NCI-H82 (cell line): ENCODE measurements around the gene WARS2.

ENCODE experiments used
- DNase-seq: peaks from one replicate; lab custom pipeline; 2025; lab: John Stamatoyannopoulos, UW

Gene WARS2

GRCh38 chr1:119083479-119083878, 57.0 kb downstream of the WARS2 start:
- DNase-seq = no peak

- DNase-seq = no peak
Measured at GRCh38 chr1:119081700-119082099, 58.8 kb downstream of the WARS2 start.

- DNase-seq = no peak
Measured at GRCh38 chr1:119081267-119081666, 59.2 kb downstream of the WARS2 start.

- DNase-seq = no peak
Measured at GRCh38 chr1:119080586-119080985, 59.9 kb downstream of the WARS2 start.

GRCh38 chr1:119079881-119080280, 60.6 kb downstream of the WARS2 start:
- DNase-seq = no peak

- DNase-seq = no peak
Measured at GRCh38 chr1:119075614-119076013, 64.8 kb downstream of the WARS2 start.

GRCh38 chr1:119071321-119071720, 69.1 kb downstream of the WARS2 start:
- no peak for DNase-seq

GRCh38 chr1:119069682-119070081, 70.8 kb downstream of the WARS2 start:
- no peak for DNase-seq

GRCh38 chr1:119068427-119068826, 72.0 kb downstream of the WARS2 start:
- DNase-seq = no peak

GRCh38 chr1:119061700-119062099, 78.8 kb downstream of the WARS2 start:
- no peak for DNase-seq

GRCh38 chr1:119055568-119055967, 84.9 kb downstream of the WARS2 start:
- no peak for DNase-seq

GRCh38 chr1:119053917-119054316, 86.5 kb downstream of the WARS2 start:
- DNase-seq = no peak

- DNase-seq = no peak
Measured at GRCh38 chr1:119052267-119052666, 88.2 kb downstream of the WARS2 start.

GRCh38 chr1:119048624-119049404, 91.6 kb downstream of the WARS2 start:
- no peak for DNase-seq

- DNase-seq = no peak
Measured at GRCh38 chr1:119046785-119047438, 93.5 kb downstream of the WARS2 start.

GRCh38 chr1:119046429-119046784, 94.0 kb downstream of the WARS2 start:
- no peak for DNase-seq

- DNase-seq = no peak
Measured at GRCh38 chr1:119045096-119045746, 95.2 kb downstream of the WARS2 start.

GRCh38 chr1:119040906-119041305, 99.5 kb downstream of the WARS2 start:
- DNase-seq = no peak

- no peak for DNase-seq
Measured at GRCh38 chr1:119040489-119040888, 100.0 kb downstream of the WARS2 start.

GRCh38 chr1:119038363-119038762, 102.1 kb downstream of the WARS2 start:
- DNase-seq = no peak

GRCh38 chr1:119034359-119034758, 106.1 kb downstream of the WARS2 start:
- no peak for DNase-seq

GRCh38 chr1:119032986-119033385, 107.5 kb downstream of the WARS2 start:
- DNase-seq = no peak

GRCh38 chr1:119027759-119028158, 112.7 kb downstream of the WARS2 start:
- peak; percentile 73 for DNase-seq
